SK-N-SH (cell line): ENCODE measurements around the gene CCDC152. TPM values are rescaled to one million over a fixed set of nuclear protein-coding genes. Genes with fewer than 3 reads are reported as not detected.

Experiments
- CTCF ChIA-PET: fragments of 300-600, 350-600 bp; formaldehyde crosslinking; extraction: SDS; loops from one replicate; lab custom pipeline; 2021; lab: Yijun Ruan, JAX
- POLR2A ChIA-PET: fragments of 350-600 bp; sonication (Branson Sonifier 250); formaldehyde crosslinking; extraction: SDS; loops from one replicate; lab custom pipeline; 2020; ENCODE audit warnings: antibody characterized with exemption, inconsistent platforms; lab: Yijun Ruan, JAX
- DNase-seq: peaks from one replicate; pipeline ENCODE4 v3.0.0; 2012
- H2AFZ ChIP-seq: fragments of 200-600 bp; sonication (generic); 2 replicates; pipeline ENCODE4 v1.8.1; 2016; ENCODE audit warnings: antibody characterized with exemption, mild to moderate bottlenecking, low read depth
- H3F3A ChIP-seq: fragments of 200-600 bp; sonication (generic); replicated peaks from 2 replicates; pipeline ENCODE3; 2016; ENCODE audit warnings: antibody characterized with exemption, mild to moderate bottlenecking; ENCODE audit not compliant: insufficient read depth
- H3K27ac ChIP-seq, 2 experiments: fragments of 200-500 bp in 1 of 2; fragments of 200-600 bp in 1 of 2; sonication (Bioruptor generic) in 1 of 2; sonication (generic), shearing (Covaris generic) in 1 of 2; 2 replicates each; pipeline versions ENCODE4 v1.5.1 to v1.6.1; 2014 to 2016; ENCODE audit warnings: low read depth in 2 of 2, inconsistent platforms in 1 of 2, low read length in 1 of 2, mild to moderate bottlenecking in 1 of 2, mixed read lengths in 1 of 2
- H3K27me3 ChIP-seq: fragments of 200-600 bp; sonication (generic), shearing (Covaris generic); 2 replicates; pipeline ENCODE4 v1.6.1; 2016; ENCODE audit warnings: mixed run types; ENCODE audit not compliant: insufficient read depth
- H3K36me3 ChIP-seq, 2 experiments: fragments of 200-500 bp in 1 of 2; fragments of 200-600 bp in 1 of 2; sonication (Bioruptor generic) in 1 of 2; sonication (generic) in 1 of 2; replicated peaks in 1 of 2; 2 replicates each; pipeline versions ENCODE3 to v1.5.1; 2014 to 2016; ENCODE audit warnings: low read length in 1 of 2, mild to moderate bottlenecking in 1 of 2; ENCODE audit not compliant: insufficient read depth in 2 of 2, control insufficient read depth in 1 of 2
- H3K4me1 ChIP-seq, 2 experiments: fragments of 200-500 bp in 1 of 2; fragments of 200-600 bp in 1 of 2; sonication (Bioruptor generic) in 1 of 2; sonication (generic), shearing (Covaris generic) in 1 of 2; 2 replicates each; pipeline versions ENCODE4 v1.5.1 to v1.6.1; 2014 to 2016; ENCODE audit warnings: low read depth in 1 of 2, low read length in 1 of 2, mixed run types in 1 of 2; ENCODE audit not compliant: insufficient read depth in 2 of 2, control insufficient read depth in 1 of 2
- H3K4me2 ChIP-seq: fragments of 200-600 bp; sonication (generic), shearing (Covaris generic); 2 replicates; pipeline ENCODE4 v1.6.1; 2017; ENCODE audit warnings: mixed run types
- H3K4me3 ChIP-seq, 2 experiments: fragments of 200-500 bp in 1 of 2; fragments of 200-600 bp in 1 of 2; sonication (Bioruptor generic) in 1 of 2; sonication (generic), shearing (Covaris generic) in 1 of 2; 2 replicates each; pipeline versions ENCODE4 v1.5.1 to v1.8.1; 2014 to 2016; ENCODE audit warnings: low read depth in 2 of 2, inconsistent platforms in 1 of 2, low read length in 1 of 2, mild to moderate bottlenecking in 1 of 2, mixed read lengths in 1 of 2, moderate library complexity in 1 of 2
- H3K79me2 ChIP-seq: fragments of 200-600 bp; sonication (generic); 2 replicates; pipeline ENCODE4 v1.8.1; 2017; ENCODE audit warnings: mild to moderate bottlenecking; ENCODE audit not compliant: insufficient read depth
- H3K9ac ChIP-seq: fragments of 200-600 bp; sonication (generic); 2 replicates; pipeline ENCODE4 v1.6.1; 2017; ENCODE audit warnings: mixed run types
- H3K9me2 ChIP-seq: fragments of 200-600 bp; sonication (generic); 2 replicates; pipeline ENCODE4 v1.6.1; 2017; ENCODE audit warnings: mixed run types
- H3K9me3 ChIP-seq: fragments of 200-600 bp; sonication (generic); 2 replicates; pipeline ENCODE4 v1.6.1; 2017; ENCODE audit warnings: mixed run types, mild to moderate bottlenecking, moderate library complexity
- H4K20me1 ChIP-seq: fragments of 200-600 bp; sonication (generic); 2 replicates; pipeline ENCODE4 v1.6.1; 2017; ENCODE audit warnings: mild to moderate bottlenecking, mixed run types; ENCODE audit not compliant: insufficient read depth
- CTCF ChIP-seq: fragments of 200-600 bp; sonication (generic); IDR thresholded peaks from 2 replicates; pipeline ENCODE4 v1.6.1; 2017; ENCODE audit warnings: antibody characterized with exemption, mild to moderate bottlenecking, moderate library complexity
- ELF1 ChIP-seq: IDR thresholded peaks from 2 replicates; pipeline ENCODE4 v1.4.0; 2012
- EP300 ChIP-seq, 2 experiments: IDR thresholded peaks; 2 replicates each; pipeline versions ENCODE4 v1.4.0 to v1.6.1; 2012; ENCODE audit warnings: borderline replicate concordance in 1 of 2, low read depth in 1 of 2, low read length in 1 of 2
- FOXJ3 ChIP-seq: sonication (generic); formaldehyde crosslinking; IDR thresholded peaks from 2 replicates; pipeline ENCODE4 v1.5.1; 2020; ENCODE audit warnings: mild to moderate bottlenecking, missing genetic modification reagents
- JUND ChIP-seq: IDR thresholded peaks from 2 replicates; pipeline ENCODE4 v1.4.0; 2012
- MEF2A ChIP-seq: IDR thresholded peaks from 2 replicates; pipeline ENCODE4 v1.4.0; 2012; ENCODE audit warnings: low read depth, borderline replicate concordance
- NFIC ChIP-seq: IDR thresholded peaks from 2 replicates; pipeline ENCODE4 v1.4.0; 2012; ENCODE audit warnings: borderline replicate concordance
- NRF1 ChIP-seq: IDR thresholded peaks from 2 replicates; pipeline ENCODE4 v1.6.1; 2012; ENCODE audit warnings: low read depth, mild to moderate bottlenecking, low read length
- POLR2AphosphoS5 ChIP-seq: IDR thresholded peaks from 2 replicates; pipeline ENCODE4 v1.6.1; 2012; ENCODE audit warnings: low read depth, low read length
- RAD21 ChIP-seq: IDR thresholded peaks from 2 replicates; pipeline ENCODE4 v1.6.1; 2012; ENCODE audit warnings: mild to moderate bottlenecking, low read length
- RCOR1 ChIP-seq: fragments of 150-350 bp; IDR thresholded peaks from 2 replicates; pipeline ENCODE4 v1.6.1; 2017; ENCODE audit warnings: antibody characterized with exemption, low read length
- REST ChIP-seq: IDR thresholded peaks from 2 replicates; pipeline ENCODE4 v1.6.1; 2012; ENCODE audit warnings: mild to moderate bottlenecking, low read depth, low read length, moderate library complexity
- RFX5 ChIP-seq: IDR thresholded peaks from 2 replicates; pipeline ENCODE4 v1.6.1; 2012; ENCODE audit warnings: mild to moderate bottlenecking, improper control_type of control experiment, low read length
- RXRA ChIP-seq: IDR thresholded peaks from 2 replicates; pipeline ENCODE4 v1.4.0; 2012; ENCODE audit warnings: low read depth, mild to moderate bottlenecking, borderline replicate concordance
- TAF1 ChIP-seq: IDR thresholded peaks from 2 replicates; pipeline ENCODE4 v1.6.1; 2012; ENCODE audit warnings: low read depth, mild to moderate bottlenecking, low read length, moderate library complexity, borderline replicate concordance
- TCF12 ChIP-seq: IDR thresholded peaks from 2 replicates; pipeline ENCODE4 v1.4.0; 2012
- USF2 ChIP-seq: fragments of 150-350 bp; IDR thresholded peaks from 2 replicates; pipeline ENCODE4 v1.6.1; 2017; ENCODE audit warnings: antibody characterized with exemption, low read length, low read depth, borderline replicate concordance
- YY1 ChIP-seq: IDR thresholded peaks from 2 replicates; pipeline ENCODE4 v1.4.0; 2012; ENCODE audit warnings: low read depth, mild to moderate bottlenecking
- ZBTB33 ChIP-seq: IDR thresholded peaks from 2 replicates; pipeline ENCODE4 v1.4.0; 2012; ENCODE audit warnings: low read depth, borderline replicate concordance
- polyA plus RNA-seq, 3 experiments: library from polyadenylated mRNA; depleted of rRNA; stranded (reverse); fragments of >200 nt; gene quantifications; 2 replicates each; pipeline ENCODE4 v1.2.3, GENCODE V29; 2012
- TF ChIP-seq, protein P1 (sequence below): IDR thresholded peaks from 2 replicates; pipeline ENCODE4 v1.4.0; 2012; ENCODE audit warnings: low read depth

The CCDC152 gene
- polyA plus RNA-seq, 1 of the 3 experiments (the other 2 are of a cell fraction), result 2.1 TPM

DNA sequence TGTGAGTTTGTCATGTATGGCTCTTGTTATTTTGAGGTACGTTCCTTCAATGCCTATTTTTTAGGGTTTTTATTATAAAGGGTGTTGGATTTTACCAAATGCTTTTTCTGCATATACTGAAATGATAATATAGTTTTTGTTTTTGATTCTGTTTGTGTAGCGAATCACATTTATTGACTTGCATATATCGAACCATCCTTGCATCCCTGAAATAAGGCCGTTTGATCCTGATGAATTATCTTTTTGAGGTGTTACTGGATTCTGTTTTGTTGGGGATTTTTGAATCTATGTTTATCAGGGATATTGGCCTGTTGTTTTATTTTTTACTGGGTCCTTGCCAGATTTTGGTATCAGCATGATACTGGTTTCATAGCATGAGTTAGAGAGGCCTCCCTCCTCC, 29.1 kb downstream of the CCDC152 start (continued):
- TF ChIP-seq REST (no peak), TAF1 (no peak)

GRCh38 chr5:42787073-42787472, 30.5 kb downstream of the CCDC152 start:
- CTCF ChIA-PET, result interaction anchor here (1.3 kb wide), 1 partner anchor 19 kb away, joined by 4 read pairs; no protein-coding TSS in a partner anchor
- TF ChIP-seq, protein P1, sequence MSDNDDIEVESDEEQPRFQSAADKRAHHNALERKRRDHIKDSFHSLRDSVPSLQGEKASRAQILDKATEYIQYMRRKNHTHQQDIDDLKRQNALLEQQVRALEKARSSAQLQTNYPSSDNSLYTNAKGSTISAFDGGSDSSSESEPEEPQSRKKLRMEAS, result no peak
- TF ChIP-seq YY1, result no peak
- no peak for TF ChIP-seq REST
- no peak for TF ChIP-seq POLR2AphosphoS5
- no peak for TF ChIP-seq NFIC
- no peak for TF ChIP-seq ZBTB33
- no peak for TF ChIP-seq JUND
- no peak for TF ChIP-seq MEF2A
- TF ChIP-seq RFX5, result no peak
- TF ChIP-seq EP300 (IDR thresholded peaks at IDR 0.05; ENCODE audit: borderline replicate concordance in 1 of 2, low read depth in 1 of 2, low read length in 1 of 2), result no peak
- TF ChIP-seq ELF1, result no peak
- TF ChIP-seq RAD21, result no peak
- TF ChIP-seq RXRA, result no peak
- TF ChIP-seq RCOR1, result no peak
- no peak for TF ChIP-seq USF2
- TF ChIP-seq TCF12, result no peak
- TF ChIP-seq NRF1, result no peak
- TF ChIP-seq FOXJ3, result no peak
- TF ChIP-seq TAF1, result no peak
- TF ChIP-seq CTCF, result no peak

More at GRCh38 chr5:42787073-42787472, 30.5 kb downstream of the CCDC152 start:
- no peaks in the 10 kb centered on the region for H3K27me3 ChIP-seq
- no peak overlapping the region for H3K9ac ChIP-seq
- no peak overlapping the region for H3K4me3 ChIP-seq
- POLR2A ChIA-PET, result no interaction called here
- no peaks in the 10 kb centered on the region for H3K36me3 ChIP-seq
- peaks cover 7% of the 10 kb centered on the region; the same call in 1 of the 2 replicates for H3K9me3 ChIP-seq
- 0 out of 2 replicates have a peak, but pooled peaks cover 5% of the 10 kb centered on the region for H3K9me2 ChIP-seq
- H3F3A ChIP-seq, result no peaks in the 10 kb centered on the region
- no peaks in the 10 kb centered on the region for H4K20me1 ChIP-seq
- no peak overlapping the region for H2AFZ ChIP-seq
- no peaks in the 10 kb centered on the region for H3K4me1 ChIP-seq
- no peak for DNase-seq
- no peak overlapping the region for H3K27ac ChIP-seq
- no peak overlapping the region for H3K4me2 ChIP-seq
- no peaks in the 10 kb centered on the region for H3K79me2 ChIP-seq
